Measurements from ENCODE around the gene HMGA1. TPM values are rescaled to one million over a fixed set of nuclear protein-coding genes. Genes with fewer than 3 reads are reported as not detected.

HMGA1 gene
- total RNA-seq, 1 donor from 2014 or later: 36.4 TPM

GRCh38 chr6:34223381-34223955, 13.2 kb upstream of the HMGA1 start:
- intact Hi-C loops (cut with DNase I): no loop called here

GRCh38 chr6:34223956-34224940, 12.4 kb upstream of the HMGA1 start:
- peak; percentile 97 for DNase-seq (ENCODE audit: low spot score)
- intact Hi-C loops (cut with DNase I): no loop called here

More at GRCh38 chr6:34223381-34223955, 13.2 kb upstream of the HMGA1 start:
- DNase-seq (ENCODE audit: low spot score): no peak

GRCh38 chr6:34225551-34225950, 11.1 kb upstream of the HMGA1 start:
- DNase-seq (ENCODE audit: low spot score): no peak
- intact Hi-C loops (cut with DNase I): no loop called here

- intact Hi-C loops (cut with DNase I): no loop called here
These were observed 10.6 kb upstream of the HMGA1 start for GRCh38 chr6:34226066-34226465.

GRCh38 chr6:34226731-34227586, 9.7 kb upstream of the HMGA1 start:
- DNase-seq (ENCODE audit: low spot score): no peak
- intact Hi-C loops (cut with DNase I): no loop called here

More at GRCh38 chr6:34226066-34226465, 10.6 kb upstream of the HMGA1 start:
- DNase-seq (ENCODE audit: low spot score): no peak

GRCh38 chr6:34227761-34228421, 8.8 kb upstream of the HMGA1 start:
- intact Hi-C loops (cut with DNase I): no loop called here
- DNase-seq (ENCODE audit: low spot score): no peak

GRCh38 chr6:34229877-34230276, 6.8 kb upstream of the HMGA1 start:
- DNase-seq (ENCODE audit: low spot score): no peak
- intact Hi-C loops (cut with DNase I): no loop called here

- peak; percentile 29 for DNase-seq (ENCODE audit: low spot score)
- intact Hi-C loops (cut with DNase I): no loop called here
These were observed 5.9 kb upstream of the HMGA1 start for GRCh38 chr6:34230653-34231371.

GRCh38 chr6:34231566-34232336, 4.9 kb upstream of the HMGA1 start:
- peak; percentile 50 for DNase-seq (ENCODE audit: low spot score)
- intact Hi-C loops (cut with DNase I): no loop called here

- no peak for DNase-seq (ENCODE audit: low spot score)
- intact Hi-C loops (cut with DNase I): no loop called here
These were observed 3.8 kb upstream of the HMGA1 start for GRCh38 chr6:34232901-34233300.

GRCh38 chr6:34233867-34234266, 2.8 kb upstream of the HMGA1 start:
- intact Hi-C loops (cut with DNase I): no loop called here
- peak; percentile 47 for DNase-seq (ENCODE audit: low spot score)

GRCh38 chr6:34234667-34235306, 1.9 kb upstream of the HMGA1 start:
- intact Hi-C loops (cut with DNase I): no loop called here
- no peak for DNase-seq (ENCODE audit: low spot score)

GRCh38 chr6:34235307-34236130, 1.2 kb upstream of the HMGA1 start:
- DNase-seq (ENCODE audit: low spot score): no peak
- intact Hi-C loops (cut with DNase I): no loop called here

GRCh38 chr6:34236131-34236442, 586 bp upstream of the HMGA1 start:
- intact Hi-C loops (cut with DNase I): no loop called here
- DNase-seq (ENCODE audit: low spot score): no peak

GRCh38 chr6:34237316-34237721, 646 bp downstream of the HMGA1 start:
- intact Hi-C loops (cut with DNase I): no loop called here
- no peak for DNase-seq (ENCODE audit: low spot score)

- intact Hi-C loops (cut with DNase I): no loop called here
- peak; percentile 78 for DNase-seq (ENCODE audit: low spot score)
These were observed 1.3 kb downstream of the HMGA1 start for GRCh38 chr6:34237722-34238584.

All from cardiac septum (tissue), 1 donor.